Stimulated activated CD4-positive, alpha-beta T cell treated with anti-CD3 and anti-CD28 coated beads, Interleukin-1b, Interleukin-23, amount 100 ng/mL, for 48 hours (primary cell): ENCODE measurements around the gene CCZ1.
"Not testable (repeated sequence)": the region's sequence is repeated elsewhere in the genome, so short reads cannot be mapped to it uniquely, and the experiment has no call there.

ENCODE experiments used
- DNase-seq: peaks from one replicate; pipeline ENCODE4 v3.0.0-alpha.2; 2020

Gene CCZ1

GRCh38 chr7:5916529-5916928 is 18.0 kb downstream of the CCZ1 start:
- not testable (repeated sequence) for DNase-seq

GRCh38 chr7:5924180-5924579 is 25.6 kb downstream of the CCZ1 start:
- DNase-seq: not testable (repeated sequence)

DNA sequence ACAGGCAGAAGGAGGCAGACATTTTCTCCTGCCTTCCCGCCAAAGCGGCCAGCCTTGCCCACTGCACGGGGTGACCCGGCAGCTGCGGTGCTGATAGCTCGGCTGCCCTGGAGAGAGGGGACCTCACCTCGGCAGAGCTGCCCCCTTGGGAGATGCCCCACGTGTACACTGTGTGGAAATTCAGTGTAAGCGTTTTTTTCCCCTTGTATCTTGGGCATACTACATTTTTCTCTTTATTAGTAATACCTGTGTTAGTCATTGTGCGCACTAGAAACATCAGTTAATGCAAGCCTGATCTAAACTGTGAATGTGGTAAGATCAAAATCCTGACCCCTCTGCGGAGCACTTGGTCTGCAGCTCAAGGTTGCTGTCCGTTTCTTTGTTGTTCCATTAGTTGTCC is 26.1 kb downstream of the CCZ1 start:
- not testable (repeated sequence) for DNase-seq

DNA sequence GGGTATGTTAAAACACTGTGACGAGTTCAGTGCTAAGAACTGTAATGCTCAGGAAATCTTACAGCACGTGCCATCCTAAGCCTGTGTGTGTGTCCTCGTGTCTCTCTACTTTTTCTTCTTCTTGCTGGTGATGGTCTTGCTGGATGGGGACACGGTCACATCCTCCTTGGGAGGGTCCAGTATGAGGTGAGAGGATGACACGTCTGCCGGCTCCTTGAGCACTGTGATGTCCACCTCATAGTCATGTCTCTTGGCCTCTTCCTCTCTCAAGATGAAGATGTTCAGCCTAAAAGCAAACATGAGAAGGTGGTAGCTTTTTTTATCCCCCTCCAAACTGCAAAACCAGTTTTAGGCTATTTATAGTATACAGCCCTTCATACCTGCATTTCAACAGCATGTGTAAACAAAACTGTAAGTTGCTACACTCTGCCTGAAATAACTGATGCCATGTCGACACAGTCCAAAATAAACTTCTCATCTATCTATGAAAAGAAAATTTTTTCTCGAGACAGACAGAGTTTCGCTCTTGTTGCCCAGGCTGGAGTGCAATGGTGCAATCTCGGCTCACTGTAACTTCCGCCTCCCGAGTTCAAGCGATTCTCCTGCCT is 27.8 kb downstream of the CCZ1 start:
- DNase-seq: not testable (repeated sequence)

GRCh38 chr7:5930290-5930689 is 31.8 kb downstream of the CCZ1 start:
- not testable (repeated sequence) for DNase-seq

- not testable (repeated sequence) for DNase-seq
Observed at GRCh38 chr7:5931250-5931649, 32.7 kb downstream of the CCZ1 start.

DNA sequence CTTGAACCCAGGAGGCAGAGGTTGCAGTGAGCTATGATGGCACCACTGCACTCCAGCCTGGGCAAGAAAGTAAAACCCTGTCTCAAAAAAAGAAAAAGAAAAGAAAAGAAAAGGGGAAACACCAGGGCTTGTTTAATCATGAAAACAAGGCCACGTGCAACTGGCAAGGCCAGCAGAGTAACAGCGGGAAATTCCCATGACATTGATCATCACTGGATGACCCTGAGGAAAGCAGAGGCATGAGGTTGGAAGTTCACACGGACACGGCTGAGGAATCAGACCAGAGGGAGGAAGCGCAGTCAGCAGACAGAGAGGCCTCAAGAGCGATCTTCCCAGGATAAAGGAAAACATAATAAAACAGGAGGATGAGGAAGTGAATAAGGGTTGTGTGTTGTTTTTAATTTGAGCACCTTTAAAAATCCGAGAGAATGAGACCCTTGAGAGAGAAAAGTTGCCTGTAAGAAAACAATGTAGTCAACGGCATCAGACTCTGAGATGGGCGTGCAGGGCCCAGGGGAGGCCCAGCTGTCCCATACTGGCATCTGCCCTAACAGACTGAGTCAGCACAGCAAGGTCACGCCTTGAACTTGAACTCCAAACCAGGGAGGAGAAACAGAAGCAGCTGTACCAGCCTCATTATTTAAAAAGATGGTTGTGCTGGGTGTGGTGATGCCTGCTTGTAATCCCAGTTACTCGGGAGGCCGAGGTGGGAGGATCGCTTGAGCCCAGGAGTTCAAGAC is 33.5 kb downstream of the CCZ1 start:
- not testable (repeated sequence) for DNase-seq

DNA sequence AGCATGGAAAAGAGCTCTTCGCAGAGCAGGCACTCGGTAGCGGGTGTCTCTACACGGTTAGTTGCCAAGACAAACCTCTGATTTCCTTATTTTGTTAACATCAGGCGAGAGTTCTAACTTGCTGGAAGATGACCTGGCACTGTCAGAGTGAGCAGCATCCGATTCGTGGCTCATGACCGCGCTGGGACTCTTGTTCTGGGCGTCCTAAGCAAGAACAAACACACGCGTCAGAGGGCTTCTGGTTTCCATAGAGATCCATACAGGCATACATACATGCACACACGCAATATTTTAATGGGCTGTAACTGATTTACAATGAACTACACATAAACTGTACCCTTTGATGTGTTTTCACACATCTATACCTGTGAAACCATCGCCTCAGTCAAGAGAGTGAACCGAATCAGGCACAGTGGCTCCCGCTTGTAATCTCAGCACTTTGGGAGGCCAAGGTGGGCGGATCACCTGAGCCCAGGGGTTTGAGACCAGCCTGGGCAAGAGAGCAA is 36.5 kb downstream of the CCZ1 start:
- not testable (repeated sequence) for DNase-seq

GRCh38 chr7:5963205-5963604 is 64.7 kb downstream of the CCZ1 start:
- DNase-seq: not testable (repeated sequence)

DNA sequence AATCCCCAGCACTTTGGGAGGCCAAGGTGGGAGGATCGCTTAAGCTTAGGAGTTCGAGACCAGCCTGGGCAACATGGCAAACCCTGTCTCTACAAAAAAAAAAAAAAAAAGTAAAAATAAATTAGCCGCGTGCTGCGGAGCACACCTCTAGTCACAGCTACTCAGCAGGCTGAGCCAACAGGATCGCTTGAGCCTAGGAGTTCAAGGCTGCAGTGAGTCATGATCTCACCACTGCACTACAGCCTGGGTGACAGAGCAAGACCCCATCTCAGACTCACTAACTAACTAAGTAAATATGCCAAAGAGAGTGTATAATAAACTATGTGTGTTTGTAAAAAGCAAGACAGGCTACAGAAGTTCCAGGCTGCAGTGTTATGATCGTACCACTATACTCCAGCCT is 65.3 kb downstream of the CCZ1 start:
- not testable (repeated sequence) for DNase-seq

- DNase-seq: not testable (repeated sequence)
Observed at GRCh38 chr7:5970347-5970911, 71.9 kb downstream of the CCZ1 start, which contains the start of gene RSPH10B. Gene RSPH10B (minus strand): TSS chr7:5970689. CDS start chr7:5967116, 3,573 bp downstream.

GRCh38 chr7:5973580-5973979 is 75.0 kb downstream of the CCZ1 start:
- not testable (repeated sequence) for DNase-seq
